ENCODE data around the gene LCE4A. TPM values are rescaled to one million over a fixed set of nuclear protein-coding genes. Genes with fewer than 3 reads are reported as not detected.
A peak's percentile ranks its signal among the peaks of the same experiment; 100 is the strongest.

LCE4A gene
- total and polyA plus RNA-seq, 9 of the 15 experiments (the other 6 are each of a cell fraction or from before 2014, with no cell fraction given) = not detected

GRCh38 chr1:152745289-152745704 is 37.3 kb downstream of the LCE4A start (continued):
- TF ChIP-seq SRSF1 (IDR thresholded peaks at IDR 0.05; ENCODE audit: low read depth, low read length) (no peak), IFI16 (CRISPR knock-in tag; IDR thresholded peaks at IDR 0.05) (no peak), ZNF778 (CRISPR knock-in tag; IDR thresholded peaks at IDR 0.05) (no peak), RAD51 (IDR thresholded peaks at IDR 0.05; ENCODE audit: borderline replicate concordance, low read depth) (peak; percentile 85), BDP1 (IDR thresholded peaks at IDR 0.05; ENCODE audit: insufficient read depth, insufficient read length) (no peak), CHD1 (IDR thresholded peaks at IDR 0.05; ENCODE audit: low read length) (no peak), DACH1 (IDR thresholded peaks at IDR 0.05; ENCODE audit: partially characterized antibody) (peak; percentile 51), THRAP3 (IDR thresholded peaks at IDR 0.05; ENCODE audit: borderline replicate concordance) (no peak), CBX3 (IDR thresholded peaks at IDR 0.05; ENCODE audit: borderline replicate concordance in 1 of 2, low read length in 2 of 2) (no peak), BRCA1 (IDR thresholded peaks at IDR 0.05) (no peak), BRCA1 (CRISPR knock-in tag; IDR thresholded peaks at IDR 0.05) (no peak), ZZZ3 (IDR thresholded peaks at IDR 0.05) (no peak), TOE1 (IDR thresholded peaks at IDR 0.05; ENCODE audit: borderline replicate concordance) (peak; percentile 74; the same call in 1 of the 2 replicates), TOE1 (CRISPR knock-in tag; IDR thresholded peaks at IDR 0.05; ENCODE audit: borderline replicate concordance, low read depth) (no peak), BHLHE40 (IDR thresholded peaks at IDR 0.05; ENCODE audit: low read length) (peak; percentile 57; the same call in 1 of the 2 replicates), DEAF1 (CRISPR knock-in tag; IDR thresholded peaks at IDR 0.05) (no peak), SAFB2 (IDR thresholded peaks at IDR 0.05; ENCODE audit: borderline replicate concordance, low read depth, low read length, severe bottlenecking) (no peak), CBFA2T2 (conservative IDR thresholded peaks at IDR 0.05) (0 out of 2 replicates have a peak, but pooled peaks have one; percentile 18), PCBP2 (IDR thresholded peaks at IDR 0.05; ENCODE audit: low read depth, low read length, poor library complexity, severe bottlenecking) (no peak), TBP (optimal IDR thresholded peaks at IDR 0.05; ENCODE audit: low read depth, low read length) (no peak), ZNF75A (CRISPR knock-in tag; IDR thresholded peaks at IDR 0.05) (no peak), ZNF316 (IDR thresholded peaks at IDR 0.05) (no peak), KLF10 (CRISPR knock-in tag; IDR thresholded peaks at IDR 0.05) (no peak), MAFK (IDR thresholded peaks at IDR 0.05; ENCODE audit: low read length) (no peak), CEBPB (tag; IDR thresholded peaks at IDR 0.05) (peak; percentile 75)
- TF ChIP-seq, protein P1, sequence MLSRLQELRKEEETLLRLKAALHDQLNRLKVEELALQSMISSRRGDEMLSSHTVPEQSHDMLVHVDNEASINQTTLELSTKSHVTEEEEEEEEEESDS (CRISPR knock-in tag; IDR thresholded peaks at IDR 0.05) = no peak
- TF ChIP-seq, protein P2, sequence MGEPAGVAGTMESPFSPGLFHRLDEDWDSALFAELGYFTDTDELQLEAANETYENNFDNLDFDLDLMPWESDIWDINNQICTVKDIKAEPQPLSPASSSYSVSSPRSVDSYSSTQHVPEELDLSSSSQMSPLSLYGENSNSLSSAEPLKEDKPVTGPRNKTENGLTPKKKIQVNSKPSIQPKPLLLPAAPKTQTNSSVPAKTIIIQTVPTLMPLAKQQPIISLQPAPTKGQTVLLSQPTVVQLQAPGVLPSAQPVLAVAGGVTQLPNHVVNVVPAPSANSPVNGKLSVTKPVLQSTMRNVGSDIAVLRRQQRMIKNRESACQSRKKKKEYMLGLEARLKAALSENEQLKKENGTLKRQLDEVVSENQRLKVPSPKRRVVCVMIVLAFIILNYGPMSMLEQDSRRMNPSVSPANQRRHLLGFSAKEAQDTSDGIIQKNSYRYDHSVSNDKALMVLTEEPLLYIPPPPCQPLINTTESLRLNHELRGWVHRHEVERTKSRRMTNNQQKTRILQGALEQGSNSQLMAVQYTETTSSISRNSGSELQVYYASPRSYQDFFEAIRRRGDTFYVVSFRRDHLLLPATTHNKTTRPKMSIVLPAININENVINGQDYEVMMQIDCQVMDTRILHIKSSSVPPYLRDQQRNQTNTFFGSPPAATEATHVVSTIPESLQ (CRISPR knock-in tag; IDR thresholded peaks at IDR 0.05) = no peak
- TF ChIP-seq, protein P3, sequence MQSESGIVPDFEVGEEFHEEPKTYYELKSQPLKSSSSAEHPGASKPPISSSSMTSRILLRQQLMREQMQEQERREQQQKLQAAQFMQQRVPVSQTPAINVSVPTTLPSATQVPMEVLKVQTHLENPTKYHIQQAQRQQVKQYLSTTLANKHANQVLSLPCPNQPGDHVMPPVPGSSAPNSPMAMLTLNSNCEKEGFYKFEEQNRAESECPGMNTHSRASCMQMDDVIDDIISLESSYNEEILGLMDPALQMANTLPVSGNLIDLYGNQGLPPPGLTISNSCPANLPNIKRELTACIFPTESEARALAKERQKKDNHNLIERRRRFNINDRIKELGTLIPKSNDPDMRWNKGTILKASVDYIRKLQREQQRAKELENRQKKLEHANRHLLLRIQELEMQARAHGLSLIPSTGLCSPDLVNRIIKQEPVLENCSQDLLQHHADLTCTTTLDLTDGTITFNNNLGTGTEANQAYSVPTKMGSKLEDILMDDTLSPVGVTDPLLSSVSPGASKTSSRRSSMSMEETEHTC (IDR thresholded peaks at IDR 0.05) = peak; percentile 20; the same call in 1 of the 2 replicates

All from K562 (cell line).